HepG2 (cell line): ENCODE data around the gene NUDT2.

Experiments
- BRD4 ChIP-seq: sonication (generic); formaldehyde crosslinking; IDR thresholded peaks from 2 replicates; pipeline ENCODE4 v1.4.0; 2020; ENCODE audit warnings: missing genetic modification reagents
- EZH2 ChIP-seq: conservative IDR thresholded peaks from 2 replicates; pipeline ENCODE4 v1.6.1; 2012; ENCODE audit warnings: mild to moderate bottlenecking, low read depth, low read length, moderate library complexity
- HDAC1 ChIP-seq: sonication (generic); formaldehyde crosslinking; IDR thresholded peaks from 2 replicates; pipeline ENCODE4 v1.5.1; 2020; ENCODE audit warnings: mild to moderate bottlenecking, missing genetic modification reagents
- RNF2 ChIP-seq: fragments of 450-650 bp; conservative IDR thresholded peaks from 2 replicates; pipeline ENCODE4 v1.6.1; 2016; ENCODE audit warnings: low read depth

GRCh38 chr9:34382879-34383278 lies 53.5 kb downstream of the NUDT2 start:
- TF ChIP-seq BRD4 (CRISPR knock-in tag) (no peak), HDAC1 (CRISPR knock-in tag) (no peak), RNF2 (no peak), EZH2 (no peak)
